HCT116 (cell line): ENCODE measurements around the gene INPP5D. TPM values are rescaled to one million over a fixed set of nuclear protein-coding genes. Genes with fewer than 3 reads are reported as not detected.

Source experiments
- ATAC-seq: fragments of 200-7000 bp; cut with Tn5 transposase; 2 replicates; pipeline ENCODE4 v1.9.1; 2020; ENCODE audit warnings: mild to moderate bottlenecking, moderate library complexity
- BruUV-seq: library from RNA; stranded (reverse); fragments of 400-500 nt; replicated peaks from 2 replicates; lab custom pipeline; 2021; lab: Mats Ljungman, UMichigan
- CTCF ChIA-PET: fragments of 300-600 bp; sonication (Branson Sonifier 250); formaldehyde crosslinking; loops from one replicate; lab custom pipeline; 2021; ENCODE audit warnings: antibody characterized with exemption; lab: Charles Lee
- POLR2A ChIA-PET: fragments of 300-600, 350-600 bp; sonication (Branson Sonifier 250); formaldehyde crosslinking; loops from one replicate; lab custom pipeline; 2021; ENCODE audit warnings: antibody characterized with exemption; lab: Charles Lee
- RAD21 ChIA-PET, 2 experiments: fragments of 300-600 bp; sonication (Branson Sonifier 250); formaldehyde crosslinking; loops; one replicate each; lab custom pipeline; 2023; ENCODE audit warnings: low total read pairs in 2 of 2; ENCODE audit not compliant: uncharacterized antibody in 2 of 2, unreplicated experiment in 2 of 2, low non-redundant PET in 1 of 2; lab: Charles Lee
- DNase-seq: peaks from one replicate; pipeline ENCODE4 v3.0.0-alpha.2; 2010; ENCODE audit warnings: low read depth, low spot score
- H2AFZ ChIP-seq: fragments of 200-600 bp; shearing (Covaris generic), sonication (generic); 2 replicates; pipeline ENCODE4 v1.6.1; 2017; ENCODE audit warnings: low read depth, mixed run types, mixed read lengths, antibody characterized with exemption, low read length; ENCODE audit not compliant: poor library complexity, severe bottlenecking
- H3K27ac ChIP-seq: 2 replicates; pipeline ENCODE4 v1.5.1; 2012; ENCODE audit warnings: low read depth, low read length
- H3K27me3 ChIP-seq: fragments of 200-600 bp; sonication (generic); 2 replicates; pipeline ENCODE4 v1.6.1; 2016; ENCODE audit warnings: mixed run types, low read length, mixed read lengths; ENCODE audit not compliant: insufficient read depth
- H3K36me3 ChIP-seq, 2 experiments: fragments of 200-500 bp in 1 of 2; fragments of 200-600 bp in 1 of 2; sonication (Bioruptor generic) in 1 of 2; sonication (generic) in 1 of 2; 2 replicates each; pipeline versions ENCODE4 v1.5.1 to v1.6.1; 2014 to 2016; ENCODE audit warnings: low read length in 2 of 2, inconsistent platforms in 1 of 2, mixed read lengths in 1 of 2, mixed run types in 1 of 2; ENCODE audit not compliant: insufficient read depth in 2 of 2, control insufficient read depth in 1 of 2
- H3K4me1 ChIP-seq, 2 experiments: fragments of 200-600 bp in 1 of 2; sonication (generic) in 1 of 2; 2 replicates each; pipeline versions ENCODE4 v1.5.1 to v1.6.1; 2012 to 2017; ENCODE audit warnings: low read length in 2 of 2, inconsistent platforms in 1 of 2, mild to moderate bottlenecking in 1 of 2, mixed read lengths in 1 of 2, mixed run types in 1 of 2, moderate library complexity in 1 of 2; ENCODE audit not compliant: insufficient read depth in 2 of 2, control insufficient read depth in 1 of 2
- H3K4me2 ChIP-seq: fragments of 200-600 bp; sonication (generic); 2 replicates; pipeline ENCODE4 v1.6.1; 2017; ENCODE audit warnings: mixed run types, low read length, mixed read lengths
- H3K4me3 ChIP-seq, 2 experiments: fragments of 200-600 bp in 1 of 2; sonication (generic) in 1 of 2; replicated peaks in 1 of 2; 2 replicates each; pipeline ENCODE4 v1.5.1; 2011 to 2016; ENCODE audit warnings: low read length in 2 of 2, control low read depth in 1 of 2, low read depth in 1 of 2, mild to moderate bottlenecking in 1 of 2, mixed read lengths in 1 of 2, mixed run types in 1 of 2
- H3K79me2 ChIP-seq: fragments of 200-600 bp; sonication (generic); 2 replicates; pipeline ENCODE4 v1.6.1; 2017; ENCODE audit warnings: mild to moderate bottlenecking, mixed run types, low read length, moderate library complexity, mixed read lengths; ENCODE audit not compliant: insufficient read depth
- H3K9ac ChIP-seq: fragments of 200-600 bp; sonication (generic); 2 replicates; pipeline ENCODE4 v1.6.1; 2016; ENCODE audit warnings: low read length, mixed read lengths
- H3K9me2 ChIP-seq: fragments of 200-600 bp; sonication (generic), shearing (Covaris generic); 2 replicates; pipeline ENCODE4 v1.6.1; 2017; ENCODE audit warnings: mixed run types, mild to moderate bottlenecking, moderate library complexity; ENCODE audit not compliant: insufficient read depth
- H3K9me3 ChIP-seq, 2 experiments: fragments of 200-500 bp in 1 of 2; fragments of 200-600 bp in 1 of 2; sonication (Bioruptor generic) in 1 of 2; sonication (generic) in 1 of 2; 2 replicates each; pipeline ENCODE4 v1.6.1; 2014 to 2017; ENCODE audit warnings: low read length in 2 of 2, mixed read lengths in 2 of 2, inconsistent platforms in 1 of 2, low read depth in 1 of 2, mild to moderate bottlenecking in 1 of 2, mixed run types in 1 of 2, moderate library complexity in 1 of 2; ENCODE audit not compliant: control insufficient read depth in 1 of 2, insufficient read depth in 1 of 2
- H4K20me1 ChIP-seq: fragments of 200-600 bp; sonication (generic), shearing (Covaris generic); 2 replicates; pipeline ENCODE4 v1.6.1; 2017; ENCODE audit warnings: mixed run types, mild to moderate bottlenecking, moderate library complexity; ENCODE audit not compliant: insufficient read depth
- CBX3 ChIP-seq: IDR thresholded peaks from 2 replicates; pipeline ENCODE4 v1.6.1; 2012; ENCODE audit warnings: low read depth
- CEBPB ChIP-seq: IDR thresholded peaks from 2 replicates; pipeline ENCODE4 v1.6.1; 2012; ENCODE audit warnings: low read depth
- JUND ChIP-seq: IDR thresholded peaks from 2 replicates; pipeline ENCODE4 v1.6.1; 2012
- RAD21 ChIP-seq: IDR thresholded peaks from 2 replicates; pipeline ENCODE4 v1.6.1; 2012; ENCODE audit warnings: low read depth, mild to moderate bottlenecking
- SIN3A ChIP-seq: IDR thresholded peaks from 2 replicates; pipeline ENCODE4 v1.6.1; 2012; ENCODE audit warnings: low read depth
- TCF7L2 ChIP-seq: IDR thresholded peaks from 2 replicates; pipeline ENCODE4 v1.7.0; 2011; ENCODE audit warnings: borderline replicate concordance, inconsistent platforms; ENCODE audit not compliant: insufficient read depth, insufficient read length; ENCODE audit errors: extremely low read depth
- YY1 ChIP-seq: IDR thresholded peaks from 2 replicates; pipeline ENCODE4 v1.6.1; 2011; ENCODE audit warnings: low read length, low read depth, moderate library complexity, mild to moderate bottlenecking; ENCODE audit not compliant: insufficient replicate concordance; ENCODE audit errors: extremely low read depth
- intact Hi-C: fragments of 100-400 bp; cut with micrococcal nuclease; formaldehyde crosslinking; loops from 2 replicates; pipeline ENCODE4 v1.10.0; 2022
- total RNA-seq: library from RNA; stranded (reverse); gene quantifications from one replicate; pipeline ENCODE4 v1.2.1, GENCODE V29; 2021; ENCODE audit not compliant: unreplicated experiment
- TF ChIP-seq, protein P1 (sequence below), 3 experiments: fragments of 200-600 bp in 1 of 3; sonication (generic) in 1 of 3; IDR thresholded peaks in 2 of 3; conservative IDR thresholded peaks in 1 of 3; 2 replicates each; pipeline ENCODE4 v1.5.1; 2012 to 2017; ENCODE audit warnings: low read depth in 2 of 3, low read length in 2 of 3, antibody characterized with exemption in 1 of 3, borderline replicate concordance in 1 of 3, control low read depth in 1 of 3, mild to moderate bottlenecking in 1 of 3, mixed read lengths in 1 of 3, mixed run types in 1 of 3, moderate library complexity in 1 of 3; ENCODE audit not compliant: insufficient read depth in 1 of 3
- TF ChIP-seq, protein P2 (sequence below): IDR thresholded peaks from 2 replicates; pipeline ENCODE4 v1.6.1; 2012; ENCODE audit warnings: low read depth

Gene INPP5D
- total RNA-seq, 1 experiment from 2014 or later = 1.8 TPM

DNA sequence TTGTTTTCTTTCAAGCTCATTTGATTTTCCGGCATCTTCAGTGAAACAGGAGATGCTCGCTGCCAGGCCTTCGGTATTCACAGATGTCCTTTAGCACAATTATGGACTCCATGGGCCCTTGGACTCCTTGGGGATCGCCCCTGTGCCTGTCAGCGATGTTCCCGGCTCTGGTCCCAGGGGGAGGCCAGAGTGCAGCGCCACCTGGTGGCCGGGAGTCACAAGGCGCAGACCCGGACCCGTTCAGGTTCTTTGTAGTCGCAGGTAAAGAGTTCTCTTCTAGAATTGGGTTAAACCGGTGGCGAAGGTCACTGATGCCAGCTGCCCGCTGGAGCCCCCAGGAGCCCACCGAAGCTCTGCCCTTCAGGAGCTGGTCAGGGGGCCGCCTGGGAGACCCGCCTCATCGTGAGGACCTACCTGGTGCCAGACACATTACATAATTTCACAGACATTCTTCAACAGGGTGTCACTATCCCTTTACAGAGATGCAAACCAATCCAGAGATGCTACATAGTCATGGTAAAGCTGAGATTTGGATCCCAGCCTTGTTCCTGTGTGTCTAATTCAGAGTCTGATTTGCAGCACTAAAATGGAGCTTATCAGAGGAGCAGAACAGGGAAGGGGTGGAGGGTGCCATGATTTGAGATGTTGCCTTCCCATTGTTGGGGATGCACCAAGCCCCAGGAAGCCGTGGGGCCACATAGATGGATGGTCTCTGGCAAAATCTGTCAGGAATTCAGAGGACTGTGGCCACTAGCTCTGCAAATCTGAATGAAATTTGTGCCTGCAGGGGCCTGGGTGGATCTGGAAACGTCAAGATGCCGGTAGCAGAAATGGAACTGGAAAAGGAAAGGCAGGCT is 6.0 kb upstream of the INPP5D start:
- Histone ChIP-seq H3K79me2 (no peaks in the 10 kb centered on the region), H3K4me1 (peaks cover 2 to 16% of the 10 kb centered on the region in 2 experiments; a peak in 2 of 4 replicates), H4K20me1 (no peaks in the 10 kb centered on the region), H3K9me2 (no peaks in the 10 kb centered on the region), H3K4me2 (peak overlapping the region; percentile 39), H2AFZ (peak overlapping the region; percentile 84), H3K9me3 (no peaks in the 10 kb centered on the region)
- ATAC-seq = peak; percentile 98
- POLR2A ChIA-PET = interaction anchor here (1.2 kb wide), 1 partner anchor 75 kb away, joined by 3 read pairs; no protein-coding TSS in a partner anchor
- no peak for TF ChIP-seq SIN3A
- TF ChIP-seq RAD21 = peak; percentile 93
- TF ChIP-seq, protein P1, sequence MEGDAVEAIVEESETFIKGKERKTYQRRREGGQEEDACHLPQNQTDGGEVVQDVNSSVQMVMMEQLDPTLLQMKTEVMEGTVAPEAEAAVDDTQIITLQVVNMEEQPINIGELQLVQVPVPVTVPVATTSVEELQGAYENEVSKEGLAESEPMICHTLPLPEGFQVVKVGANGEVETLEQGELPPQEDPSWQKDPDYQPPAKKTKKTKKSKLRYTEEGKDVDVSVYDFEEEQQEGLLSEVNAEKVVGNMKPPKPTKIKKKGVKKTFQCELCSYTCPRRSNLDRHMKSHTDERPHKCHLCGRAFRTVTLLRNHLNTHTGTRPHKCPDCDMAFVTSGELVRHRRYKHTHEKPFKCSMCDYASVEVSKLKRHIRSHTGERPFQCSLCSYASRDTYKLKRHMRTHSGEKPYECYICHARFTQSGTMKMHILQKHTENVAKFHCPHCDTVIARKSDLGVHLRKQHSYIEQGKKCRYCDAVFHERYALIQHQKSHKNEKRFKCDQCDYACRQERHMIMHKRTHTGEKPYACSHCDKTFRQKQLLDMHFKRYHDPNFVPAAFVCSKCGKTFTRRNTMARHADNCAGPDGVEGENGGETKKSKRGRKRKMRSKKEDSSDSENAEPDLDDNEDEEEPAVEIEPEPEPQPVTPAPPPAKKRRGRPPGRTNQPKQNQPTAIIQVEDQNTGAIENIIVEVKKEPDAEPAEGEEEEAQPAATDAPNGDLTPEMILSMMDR (IDR thresholded peaks at IDR 0.05 in 2 of 3, conservative IDR thresholded peaks at IDR 0.05 in 1 of 3; ENCODE audit: borderline replicate concordance in 1 of 3, insufficient read depth in 1 of 3, low read depth in 2 of 3, low read length in 2 of 3) = peak; percentile 92 to 98 (median 96)
- TF ChIP-seq, all 23 proteins: peak for 2
- ChIA-PET RAD21 (no interaction called here), CTCF (interaction anchor here (0.6 to 1.6 kb wide), 10 partner anchors 10 to 833 kb away, joined by 3 to 8 read pairs (median 3); no protein-coding TSS in a partner anchor)
- Histone ChIP-seq H3K27me3 (no peaks in the 10 kb centered on the region; the same call in 1 of the 2 replicates), H3K9ac (no peak overlapping the region), H3K36me3 (no peaks in the 10 kb centered on the region), H3K27ac (no peak overlapping the region), H3K4me3 (no peak overlapping the region)
- DNase-seq = peak; percentile 48
- intact Hi-C loops = loop anchor here (1.0 to 5.0 kb wide), 4 partner anchors 198 to 447 kb away; partner anchors contain the start of gene ATG16L1
- no TSS peak for BruUV-seq

DNA sequence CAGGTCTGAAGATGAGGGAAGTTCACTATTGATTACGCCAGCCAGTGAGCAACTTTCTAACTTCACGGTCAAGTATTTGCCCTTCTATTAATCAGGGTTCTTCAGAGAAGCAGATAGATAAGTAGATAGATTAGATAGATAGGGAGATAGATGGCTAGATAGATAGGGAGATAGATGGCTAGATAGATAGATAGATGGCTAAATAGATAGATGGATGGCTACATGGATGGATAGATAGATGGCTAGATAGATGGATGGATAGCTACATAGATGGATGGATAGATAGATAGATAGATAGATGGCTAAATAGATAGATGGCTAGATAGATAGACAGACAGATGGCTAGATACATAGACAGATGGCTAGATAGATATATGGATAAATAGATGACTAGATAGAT is 4.8 kb upstream of the INPP5D start:
- no TSS peak for BruUV-seq
- Histone ChIP-seq H3K9me2 (no peaks in the 10 kb centered on the region), H3K4me3 (no peak overlapping the region), H3K9ac (no peak overlapping the region), H3K4me2 (no peak overlapping the region), H3K27ac (no peak overlapping the region), H3K36me3 (no peaks in the 10 kb centered on the region), H3K27me3 (no peaks in the 10 kb centered on the region; the same call in 1 of the 2 replicates), H2AFZ (no peak overlapping the region), H3K9me3 (no peaks in the 10 kb centered on the region), H4K20me1 (no peaks in the 10 kb centered on the region), H3K4me1 (peaks cover 2 to 13% of the 10 kb centered on the region in 2 experiments; a peak in 2 of 4 replicates), H3K79me2 (no peaks in the 10 kb centered on the region)
- intact Hi-C loops = loop anchor here (2.0 kb wide), 1 partner anchor 295 kb away; no protein-coding TSS in a partner anchor
- ChIA-PET CTCF (no interaction called here), POLR2A (no interaction called here), RAD21 (no interaction called here)
- ATAC-seq (no peak), DNase-seq (no peak)
- TF ChIP-seq, protein P2, sequence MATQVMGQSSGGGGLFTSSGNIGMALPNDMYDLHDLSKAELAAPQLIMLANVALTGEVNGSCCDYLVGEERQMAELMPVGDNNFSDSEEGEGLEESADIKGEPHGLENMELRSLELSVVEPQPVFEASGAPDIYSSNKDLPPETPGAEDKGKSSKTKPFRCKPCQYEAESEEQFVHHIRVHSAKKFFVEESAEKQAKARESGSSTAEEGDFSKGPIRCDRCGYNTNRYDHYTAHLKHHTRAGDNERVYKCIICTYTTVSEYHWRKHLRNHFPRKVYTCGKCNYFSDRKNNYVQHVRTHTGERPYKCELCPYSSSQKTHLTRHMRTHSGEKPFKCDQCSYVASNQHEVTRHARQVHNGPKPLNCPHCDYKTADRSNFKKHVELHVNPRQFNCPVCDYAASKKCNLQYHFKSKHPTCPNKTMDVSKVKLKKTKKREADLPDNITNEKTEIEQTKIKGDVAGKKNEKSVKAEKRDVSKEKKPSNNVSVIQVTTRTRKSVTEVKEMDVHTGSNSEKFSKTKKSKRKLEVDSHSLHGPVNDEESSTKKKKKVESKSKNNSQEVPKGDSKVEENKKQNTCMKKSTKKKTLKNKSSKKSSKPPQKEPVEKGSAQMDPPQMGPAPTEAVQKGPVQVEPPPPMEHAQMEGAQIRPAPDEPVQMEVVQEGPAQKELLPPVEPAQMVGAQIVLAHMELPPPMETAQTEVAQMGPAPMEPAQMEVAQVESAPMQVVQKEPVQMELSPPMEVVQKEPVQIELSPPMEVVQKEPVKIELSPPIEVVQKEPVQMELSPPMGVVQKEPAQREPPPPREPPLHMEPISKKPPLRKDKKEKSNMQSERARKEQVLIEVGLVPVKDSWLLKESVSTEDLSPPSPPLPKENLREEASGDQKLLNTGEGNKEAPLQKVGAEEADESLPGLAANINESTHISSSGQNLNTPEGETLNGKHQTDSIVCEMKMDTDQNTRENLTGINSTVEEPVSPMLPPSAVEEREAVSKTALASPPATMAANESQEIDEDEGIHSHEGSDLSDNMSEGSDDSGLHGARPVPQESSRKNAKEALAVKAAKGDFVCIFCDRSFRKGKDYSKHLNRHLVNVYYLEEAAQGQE = no peak
- no peak for TF ChIP-seq CEBPB
- TF ChIP-seq YY1 = no peak
- TF ChIP-seq TCF7L2 = no peak
- TF ChIP-seq JUND = no peak
- no peak for TF ChIP-seq RAD21
- no peak for TF ChIP-seq CBX3
